ENCODE results near the gene NUP42. TPM values are rescaled to one million over a fixed set of nuclear protein-coding genes. Genes with fewer than 3 reads are reported as not detected.

Gene NUP42
- total RNA-seq, 1 donor from 2014 or later: 60.1 TPM

DNA sequence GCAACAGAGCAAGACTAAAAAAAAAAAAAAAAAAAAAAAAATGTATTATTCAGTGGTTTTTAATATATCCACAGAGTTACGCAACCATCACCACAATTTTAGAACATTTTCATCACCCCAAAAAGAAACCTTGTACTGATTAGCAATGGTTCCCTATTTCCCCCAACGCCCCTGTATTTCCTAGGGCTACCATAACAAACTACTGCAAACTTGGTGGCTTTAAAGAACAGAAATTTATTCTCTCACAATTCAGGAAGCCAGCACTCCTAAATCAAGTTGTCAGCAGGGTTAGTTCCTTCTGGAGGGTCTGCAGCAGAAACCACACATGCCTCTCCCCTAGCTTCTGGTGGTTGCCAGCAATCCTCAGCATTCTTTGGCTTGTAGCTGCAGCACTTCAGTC lies 5.9 kb upstream of the NUP42 start:
- no peak overlapping the region for H2AFZ ChIP-seq (replicated peaks)
- no peak for DNase-seq (ENCODE audit: low spot score)
- peaks cover 6% of the 10 kb centered on the region for H3K79me2 ChIP-seq (ENCODE audit: low read depth)
- no peak overlapping the region for H3K4me2 ChIP-seq
- peaks cover 5% of the 10 kb centered on the region for H3K36me3 ChIP-seq
- no peaks in the 10 kb centered on the region for H3K27me3 Mint-ChIP-seq (ENCODE audit: insufficient read depth, low read depth)
- no peak overlapping the region for H3K27ac Mint-ChIP-seq
- no peaks in the 10 kb centered on the region for H3K4me1 ChIP-seq
- H3K9ac ChIP-seq: no peak overlapping the region
- peaks cover 2% of the 10 kb centered on the region for H3K4me1 Mint-ChIP-seq
- no peak overlapping the region for H3K27ac ChIP-seq
- H4K20me1 ChIP-seq (ENCODE audit: low read depth): no peaks in the 10 kb centered on the region
- no peaks in the 10 kb centered on the region for H3K36me3 Mint-ChIP-seq
- no peak overlapping the region for H3K4me3 ChIP-seq
- peaks cover 7% of the 10 kb centered on the region for H3F3A ChIP-seq (ENCODE audit: low read depth)
- no peaks in the 10 kb centered on the region for H3K9me3 Mint-ChIP-seq
- TF ChIP-seq, protein P1, sequence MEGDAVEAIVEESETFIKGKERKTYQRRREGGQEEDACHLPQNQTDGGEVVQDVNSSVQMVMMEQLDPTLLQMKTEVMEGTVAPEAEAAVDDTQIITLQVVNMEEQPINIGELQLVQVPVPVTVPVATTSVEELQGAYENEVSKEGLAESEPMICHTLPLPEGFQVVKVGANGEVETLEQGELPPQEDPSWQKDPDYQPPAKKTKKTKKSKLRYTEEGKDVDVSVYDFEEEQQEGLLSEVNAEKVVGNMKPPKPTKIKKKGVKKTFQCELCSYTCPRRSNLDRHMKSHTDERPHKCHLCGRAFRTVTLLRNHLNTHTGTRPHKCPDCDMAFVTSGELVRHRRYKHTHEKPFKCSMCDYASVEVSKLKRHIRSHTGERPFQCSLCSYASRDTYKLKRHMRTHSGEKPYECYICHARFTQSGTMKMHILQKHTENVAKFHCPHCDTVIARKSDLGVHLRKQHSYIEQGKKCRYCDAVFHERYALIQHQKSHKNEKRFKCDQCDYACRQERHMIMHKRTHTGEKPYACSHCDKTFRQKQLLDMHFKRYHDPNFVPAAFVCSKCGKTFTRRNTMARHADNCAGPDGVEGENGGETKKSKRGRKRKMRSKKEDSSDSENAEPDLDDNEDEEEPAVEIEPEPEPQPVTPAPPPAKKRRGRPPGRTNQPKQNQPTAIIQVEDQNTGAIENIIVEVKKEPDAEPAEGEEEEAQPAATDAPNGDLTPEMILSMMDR (IDR thresholded peaks at IDR 0.05): no peak
- TF ChIP-seq EZH2phosphoT487 (IDR thresholded peaks at IDR 0.05) (no peak), EZH2 (IDR thresholded peaks at IDR 0.05) (no peak)
- no peaks in the 10 kb centered on the region for H3K27me3 ChIP-seq
- H3K9me3 ChIP-seq (ENCODE audit: low read depth): no peaks in the 10 kb centered on the region
- H3K4me3 Mint-ChIP-seq: no peak overlapping the region

DNA sequence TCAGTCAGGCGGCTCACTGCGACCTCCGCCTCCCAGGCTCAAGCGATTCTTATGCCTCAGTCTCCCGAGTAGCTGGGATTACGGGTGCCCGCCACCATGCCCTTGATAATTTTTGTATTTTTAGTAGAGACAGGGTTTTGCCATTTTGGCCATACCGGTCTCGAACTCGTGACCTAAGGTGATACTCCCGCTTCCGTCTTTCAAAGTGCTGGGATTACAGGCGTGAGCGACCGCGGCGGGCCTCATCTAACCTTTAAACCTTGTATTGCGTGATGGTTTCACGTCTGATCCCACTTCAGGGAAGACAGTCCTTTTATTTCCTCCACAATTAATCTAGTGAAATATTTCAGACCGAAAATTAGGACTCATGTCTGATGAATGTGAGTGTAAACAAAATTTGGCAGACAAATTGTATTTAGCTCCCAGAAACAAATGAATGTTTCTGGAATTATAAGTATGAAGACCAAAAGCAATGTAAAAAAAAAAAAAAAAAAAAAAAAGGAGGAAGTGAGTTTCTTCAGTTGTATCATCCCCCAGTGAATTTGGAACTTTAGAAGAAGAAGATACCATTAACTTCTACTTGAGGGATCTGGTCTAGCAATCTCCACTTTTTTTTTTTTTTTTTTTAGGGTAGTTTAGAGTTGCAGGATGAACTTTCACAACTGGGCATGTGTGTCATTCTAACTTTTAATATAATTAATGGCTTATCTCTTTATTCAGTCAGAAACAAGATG lies 1.6 kb downstream of the NUP42 start:
- H2AFZ ChIP-seq (replicated peaks): no peak overlapping the region
- H3K36me3 Mint-ChIP-seq: peaks cover 8% of the 10 kb centered on the region
- peaks cover 18% of the 10 kb centered on the region for H3F3A ChIP-seq (ENCODE audit: low read depth)
- H3K9ac ChIP-seq: no peak overlapping the region
- H3K4me2 ChIP-seq: peak overlapping the region; percentile 85
- peaks cover 2% of the 10 kb centered on the region for H3K27me3 Mint-ChIP-seq (ENCODE audit: insufficient read depth, low read depth)
- TF ChIP-seq, protein P1 (IDR thresholded peaks at IDR 0.05): no peak
- TF ChIP-seq EZH2 (IDR thresholded peaks at IDR 0.05) (no peak), EZH2phosphoT487 (IDR thresholded peaks at IDR 0.05) (no peak)
- no peak overlapping the region for H3K27ac Mint-ChIP-seq
- H3K79me2 ChIP-seq (ENCODE audit: low read depth): peaks cover 69% of the 10 kb centered on the region
- H3K36me3 ChIP-seq: peaks cover 23% of the 10 kb centered on the region
- peaks cover 17% of the 10 kb centered on the region for H4K20me1 ChIP-seq (ENCODE audit: low read depth)
- H3K4me1 ChIP-seq: peaks cover 14% of the 10 kb centered on the region
- H3K4me3 ChIP-seq: peak overlapping the region; percentile 88
- H3K27me3 ChIP-seq: no peaks in the 10 kb centered on the region
- peak overlapping the region; percentile 94 for H3K4me3 Mint-ChIP-seq
- H3K9me3 ChIP-seq (ENCODE audit: low read depth): no peaks in the 10 kb centered on the region
- peaks cover 22% of the 10 kb centered on the region for H3K4me1 Mint-ChIP-seq
- DNase-seq (ENCODE audit: low spot score): no peak
- peaks cover 3% of the 10 kb centered on the region for H3K9me3 Mint-ChIP-seq
- no peak overlapping the region for H3K27ac ChIP-seq

DNA sequence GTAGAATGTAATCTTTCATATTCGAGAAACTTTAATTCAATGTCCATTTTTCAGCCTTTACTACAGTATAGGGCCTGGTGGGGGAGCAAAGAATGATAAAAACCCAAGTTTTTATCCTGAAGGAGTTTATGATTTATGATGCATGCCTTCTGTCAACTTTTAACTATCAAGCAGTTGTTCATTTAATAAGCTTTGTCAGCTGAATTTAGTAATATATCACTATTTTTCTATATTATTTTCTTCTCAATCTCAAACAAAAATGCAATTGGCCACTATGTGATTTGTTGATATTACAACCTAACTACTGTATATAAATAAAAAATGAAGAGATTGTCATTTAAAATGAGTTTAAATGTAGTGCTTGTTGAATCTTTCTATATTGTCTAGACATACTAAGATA lies 2.4 kb downstream of the NUP42 start:
- H3K4me2 ChIP-seq: peak overlapping the region; percentile 85
- no peak overlapping the region for H3K4me3 ChIP-seq
- no peaks in the 10 kb centered on the region for H3K9me3 ChIP-seq (ENCODE audit: low read depth)

More for the DNA sequence above, 2.4 kb downstream of the NUP42 start:
- DNase-seq (ENCODE audit: low spot score): no peak
- peaks cover 78% of the 10 kb centered on the region for H3K79me2 ChIP-seq (ENCODE audit: low read depth)
- Mint-ChIP-seq H3K4me3 (peak overlapping the region; percentile 63), H3K4me1 (peaks cover 22% of the 10 kb centered on the region), H3K27me3 (ENCODE audit: insufficient read depth, low read depth) (peaks cover 2% of the 10 kb centered on the region), H3K27ac (no peak overlapping the region), H3K36me3 (peaks cover 13% of the 10 kb centered on the region), H3K9me3 (peaks cover 3% of the 10 kb centered on the region)
- TF ChIP-seq, protein P1 (IDR thresholded peaks at IDR 0.05): no peak
- TF ChIP-seq EZH2phosphoT487 (IDR thresholded peaks at IDR 0.05) (no peak), EZH2 (IDR thresholded peaks at IDR 0.05) (no peak)
- H3K36me3 ChIP-seq: peaks cover 28% of the 10 kb centered on the region
- no peak overlapping the region for H3K9ac ChIP-seq
- H4K20me1 ChIP-seq (ENCODE audit: low read depth): peaks cover 17% of the 10 kb centered on the region
- no peaks in the 10 kb centered on the region for H3K27me3 ChIP-seq
- H3F3A ChIP-seq (ENCODE audit: low read depth): peaks cover 18% of the 10 kb centered on the region
- no peak overlapping the region for H3K27ac ChIP-seq
- H3K4me1 ChIP-seq: peaks cover 14% of the 10 kb centered on the region
- H2AFZ ChIP-seq (replicated peaks): no peak overlapping the region
